ENCODE measurements around the gene RIOX2. TPM values are rescaled to one million over a fixed set of nuclear protein-coding genes. Genes with fewer than 3 reads are reported as not detected.
"Not testable (repeated sequence)": the region's sequence is repeated elsewhere in the genome, so short reads cannot be mapped to it uniquely, and the experiment has no call there.

RIOX2 gene
- total RNA-seq, 1 donor from 2014 or later = 27.4 TPM

- DNase-seq (ENCODE audit: low read depth, low spot score) = no peak
Measured at GRCh38 chr3:97914388-97914787, 57.8 kb downstream of the RIOX2 start.

GRCh38 chr3:97911459-97911858 lies 60.8 kb downstream of the RIOX2 start:
- no peak for DNase-seq (ENCODE audit: low read depth, low spot score)

- no peak for DNase-seq (ENCODE audit: low read depth, low spot score)
Measured at GRCh38 chr3:97910931-97911351, 61.3 kb downstream of the RIOX2 start.

GRCh38 chr3:97910236-97910831 lies 61.9 kb downstream of the RIOX2 start:
- not testable (repeated sequence) for DNase-seq (ENCODE audit: low read depth, low spot score)

GRCh38 chr3:97909830-97910229 lies 62.4 kb downstream of the RIOX2 start:
- DNase-seq (ENCODE audit: low read depth, low spot score) = not testable (repeated sequence)

GRCh38 chr3:97901313-97902248 lies 70.7 kb downstream of the RIOX2 start:
- no peak for DNase-seq (ENCODE audit: low read depth, low spot score)

- no peak for DNase-seq (ENCODE audit: low read depth, low spot score)
Measured at GRCh38 chr3:97899331-97899730, 72.9 kb downstream of the RIOX2 start.

GRCh38 chr3:97896547-97896946 lies 75.7 kb downstream of the RIOX2 start:
- DNase-seq (ENCODE audit: low read depth, low spot score) = no peak

- DNase-seq (ENCODE audit: low read depth, low spot score) = no peak
Measured at GRCh38 chr3:97896129-97896528, 76.1 kb downstream of the RIOX2 start.

GRCh38 chr3:97895216-97895615 lies 77.0 kb downstream of the RIOX2 start:
- DNase-seq (ENCODE audit: low read depth, low spot score) = no peak

- no peak for DNase-seq (ENCODE audit: low read depth, low spot score)
Measured at GRCh38 chr3:97892852-97893251, 79.4 kb downstream of the RIOX2 start.

Other genes starting within 250 kb of the RIOX2 start
- 7.0 and 9.9 TPM in 2 replicates for gene ARL6, start 207.7 kb downstream of the RIOX2 start, total RNA-seq
- gene CRYBG3, start 150.4 kb downstream of the RIOX2 start, total RNA-seq = 21.3 and 32.8 TPM in 2 replicates
- gene GABRR3, start 62.9 kb upstream of the RIOX2 start, total RNA-seq = not detected in 2 replicates
- gene OR5AC2, start 114.7 kb upstream of the RIOX2 start, total RNA-seq = not detected in 2 replicates
- not detected in 2 replicates for gene OR5H1, start 158.3 kb upstream of the RIOX2 start, total RNA-seq
- not detected in 2 replicates for gene OR5H14, start 175.0 kb upstream of the RIOX2 start, total RNA-seq
- gene OR5H15, start 194.3 kb upstream of the RIOX2 start, total RNA-seq = not detected in 2 replicates

Measured in pulmonary artery endothelial cell (primary cell).